Measurements from ENCODE around the gene DIS3L2. TPM values are rescaled to one million over a fixed set of nuclear protein-coding genes. Genes with fewer than 3 reads are reported as not detected.

Gene DIS3L2
- total RNA-seq, 4 donors from 2014 or later = 12.8 to 27.3 (median 16.8) TPM

GRCh38 chr2:232097260-232097659, 135.7 kb downstream of the DIS3L2 start:
- H3K4me1 ChIP-seq = no peaks in the 10 kb centered on the region
- in situ Hi-C loops (cut with MboI; ENCODE audit: low sequenced_read_pairs in 4 of 4) (no loop called here), intact Hi-C loops (cut with DNase I; ENCODE audit: low total_unique reads) (no loop called here)

GRCh38 chr2:232097758-232098157, 136.2 kb downstream of the DIS3L2 start:
- no peak overlapping the region for H3K4me3 ChIP-seq
- no peaks in the 10 kb centered on the region for H3K27me3 ChIP-seq
- TF ChIP-seq POLR2A (IDR thresholded peaks at IDR 0.05) (no peak), CTCF (IDR thresholded peaks at IDR 0.05 in 4 of 5, conservative IDR thresholded peaks at IDR 0.05 in 1 of 5) (no peak)
- H3K9me3 ChIP-seq = no peaks in the 10 kb centered on the region
- in situ Hi-C loops (cut with MboI; ENCODE audit: low sequenced_read_pairs in 4 of 4) (no loop called here), intact Hi-C loops (cut with DNase I; ENCODE audit: low total_unique reads) (no loop called here)
- no peak for ATAC-seq
- DNase-seq = no peak
- no peak overlapping the region for H3K27ac ChIP-seq
- no peaks in the 10 kb centered on the region for H3K4me1 ChIP-seq
- peaks cover 0 to 13% of the 10 kb centered on the region in 2 donors for H3K36me3 ChIP-seq

More at GRCh38 chr2:232097260-232097659, 135.7 kb downstream of the DIS3L2 start:
- Histone ChIP-seq H3K4me3 (no peak overlapping the region), H3K36me3 (peaks cover 0 to 13% of the 10 kb centered on the region in 2 donors), H3K9me3 (no peaks in the 10 kb centered on the region), H3K27ac (no peak overlapping the region), H3K27me3 (no peaks in the 10 kb centered on the region)
- DNase-seq (no peak), ATAC-seq (no peak)
- TF ChIP-seq POLR2A (IDR thresholded peaks at IDR 0.05) (no peak), CTCF (IDR thresholded peaks at IDR 0.05 in 4 of 5, conservative IDR thresholded peaks at IDR 0.05 in 1 of 5) (no peak)

GRCh38 chr2:232102380-232102779, 140.9 kb downstream of the DIS3L2 start:
- intact Hi-C loops (cut with DNase I; ENCODE audit: low total_unique reads) = no loop called here
- no peak overlapping the region for H3K27ac ChIP-seq
- no peaks in the 10 kb centered on the region for H3K27me3 ChIP-seq
- no peaks in the 10 kb centered on the region for H3K4me1 ChIP-seq
- TF ChIP-seq POLR2A (IDR thresholded peaks at IDR 0.05) = no peak
- no peak for TF ChIP-seq CTCF (IDR thresholded peaks at IDR 0.05 in 4 of 5, conservative IDR thresholded peaks at IDR 0.05 in 1 of 5)
- peaks cover 0 to 1% of the 10 kb centered on the region in 2 donors for H3K36me3 ChIP-seq
- DNase-seq = no peak
- ATAC-seq = no peak
- H3K4me3 ChIP-seq = no peak overlapping the region
- in situ Hi-C loops (cut with MboI; ENCODE audit: low sequenced_read_pairs in 4 of 4) = no loop called here
- H3K9me3 ChIP-seq = no peaks in the 10 kb centered on the region

GRCh38 chr2:232103140-232103737, 141.7 kb downstream of the DIS3L2 start:
- in situ Hi-C loops (cut with MboI; ENCODE audit: low sequenced_read_pairs in 4 of 4) = no loop called here

More at GRCh38 chr2:232103140-232103737, 141.7 kb downstream of the DIS3L2 start:
- ATAC-seq = no peak
- H3K27me3 ChIP-seq = no peaks in the 10 kb centered on the region
- H3K4me3 ChIP-seq = no peak overlapping the region
- no peaks in the 10 kb centered on the region for H3K9me3 ChIP-seq
- H3K4me1 ChIP-seq = no peaks in the 10 kb centered on the region
- H3K27ac ChIP-seq = no peak overlapping the region
- TF ChIP-seq POLR2A (IDR thresholded peaks at IDR 0.05) = no peak
- TF ChIP-seq CTCF (IDR thresholded peaks at IDR 0.05 in 4 of 5, conservative IDR thresholded peaks at IDR 0.05 in 1 of 5) = no peak
- DNase-seq = no peak
- intact Hi-C loops (cut with DNase I; ENCODE audit: low total_unique reads) = no loop called here
- H3K36me3 ChIP-seq = no peaks in the 10 kb centered on the region

Data from gastrocnemius medialis (tissue), 4 donors.